ENCODE data around the gene LHFPL3.

Gene LHFPL3

DNA sequence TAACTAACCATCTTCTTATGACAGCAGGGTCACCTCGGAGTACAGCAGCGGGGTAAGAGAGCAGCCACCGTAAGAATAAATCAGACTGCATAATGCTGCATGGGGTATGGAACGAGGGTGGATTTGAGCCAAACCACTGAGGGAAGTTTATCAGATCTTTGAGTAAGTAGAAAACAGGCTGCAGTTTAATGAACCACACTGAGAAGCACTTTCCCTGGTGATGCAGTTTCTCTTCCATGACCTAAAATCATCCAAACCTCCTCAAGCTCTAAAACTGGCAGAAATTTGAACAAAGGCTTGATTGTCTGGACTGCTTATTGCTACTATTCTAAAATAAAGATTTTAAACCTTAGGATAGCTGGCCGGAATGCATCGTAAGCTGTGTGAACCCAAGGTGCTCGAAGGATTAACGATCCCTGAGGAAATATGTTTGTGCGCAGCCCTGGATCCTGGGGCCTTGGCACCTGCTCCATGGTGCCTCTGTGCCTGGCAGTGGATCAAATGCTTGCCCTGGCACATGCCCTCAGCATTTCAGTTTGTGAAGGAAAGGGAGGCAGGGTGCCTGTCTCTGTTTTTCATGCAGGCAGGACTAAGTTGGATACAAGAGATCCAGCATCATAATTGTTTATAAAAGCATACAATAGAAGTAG, 322.7 kb downstream of the LHFPL3 start:
- no peaks in the 10 kb centered on the region for H4K20me1 ChIP-seq
- no peak overlapping the region for H3K27ac ChIP-seq
- H3K9ac ChIP-seq = no peak overlapping the region
- no peak overlapping the region for H3K4me2 ChIP-seq
- no peaks in the 10 kb centered on the region for H3K27me3 ChIP-seq
- H3K4me1 ChIP-seq = peaks cover 0 to 7% (median under 1%) of the 10 kb centered on the region in 10 experiments; a peak in 8 of 20 replicates
- H3K4me3 ChIP-seq = no peak overlapping the region
- no peaks in the 10 kb centered on the region for H3K9me3 ChIP-seq (replicated peaks in 1 of 11)
- TF ChIP-seq Cebpa-rat (IDR thresholded peaks at IDR 0.05) = no peak
- no peaks in the 10 kb centered on the region for H3K36me3 ChIP-seq

DNA sequence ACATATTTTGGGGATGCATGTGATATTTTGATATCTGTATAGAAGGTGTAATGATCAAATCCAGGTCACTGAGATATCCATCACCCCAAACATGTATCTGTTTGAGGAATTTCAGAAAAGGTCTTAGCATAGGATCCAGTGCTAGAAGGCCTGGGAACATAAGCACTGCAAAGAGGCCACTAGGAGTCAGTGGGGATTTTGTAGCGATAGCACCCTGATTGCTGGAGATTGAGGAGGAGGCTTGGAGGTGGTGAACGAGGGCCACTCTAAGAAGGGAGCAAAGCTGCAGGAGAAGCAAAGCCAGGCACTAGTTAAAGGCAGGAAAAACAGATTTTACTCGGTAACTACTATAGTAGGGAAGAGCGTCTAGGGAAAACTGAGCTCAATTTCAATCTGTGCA, 324.0 kb downstream of the LHFPL3 start:
- Histone ChIP-seq H3K9me3 (replicated peaks in 1 of 11) (no peaks in the 10 kb centered on the region), H3K4me3 (no peak overlapping the region), H3K4me1 (peaks cover 0 to 7% (median 3%) of the 10 kb centered on the region in 10 experiments; a peak in 9 of 20 replicates), H3K27me3 (no peaks in the 10 kb centered on the region), H3K27ac (no peak overlapping the region), H3K36me3 (no peaks in the 10 kb centered on the region), H3K4me2 (no peak overlapping the region), H3K9ac (no peak overlapping the region), H4K20me1 (no peaks in the 10 kb centered on the region; a peak in 1 of 22 replicates)
- TF ChIP-seq Cebpa-rat (IDR thresholded peaks at IDR 0.05) = no peak

DNA sequence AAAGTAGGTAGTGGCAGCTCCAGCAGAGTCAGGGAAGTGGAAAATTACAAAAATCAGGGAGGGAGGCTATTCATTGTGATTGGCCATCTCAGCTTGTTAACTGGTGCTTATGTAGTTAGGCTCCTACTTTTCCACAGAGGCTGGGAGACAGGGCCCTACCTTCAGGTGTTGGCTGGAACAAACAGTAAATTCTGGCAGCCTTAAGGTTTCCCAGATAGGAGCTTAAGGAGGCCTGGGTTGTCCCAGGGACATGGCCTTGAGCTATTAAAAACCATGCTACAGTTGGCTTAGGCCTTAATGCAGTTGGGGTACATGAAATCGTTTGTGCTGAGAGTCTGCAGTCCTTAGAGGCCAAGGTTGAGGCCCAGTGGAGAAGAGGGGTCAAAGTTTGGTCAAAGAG, 324.5 kb downstream of the LHFPL3 start:
- H3K36me3 ChIP-seq = no peaks in the 10 kb centered on the region
- H4K20me1 ChIP-seq = no peaks in the 10 kb centered on the region; a peak in 1 of 22 replicates
- TF ChIP-seq Cebpa-rat (IDR thresholded peaks at IDR 0.05) = no peak
- H3K4me2 ChIP-seq = no peak overlapping the region
- no peak overlapping the region for H3K4me3 ChIP-seq
- H3K9me3 ChIP-seq (replicated peaks in 1 of 11) = no peaks in the 10 kb centered on the region
- no peaks in the 10 kb centered on the region for H3K27me3 ChIP-seq
- no peak overlapping the region for H3K9ac ChIP-seq
- peaks cover 0 to 7% (median 3%) of the 10 kb centered on the region in 10 experiments; a peak in 9 of 20 replicates for H3K4me1 ChIP-seq
- no peak overlapping the region for H3K27ac ChIP-seq

DNA sequence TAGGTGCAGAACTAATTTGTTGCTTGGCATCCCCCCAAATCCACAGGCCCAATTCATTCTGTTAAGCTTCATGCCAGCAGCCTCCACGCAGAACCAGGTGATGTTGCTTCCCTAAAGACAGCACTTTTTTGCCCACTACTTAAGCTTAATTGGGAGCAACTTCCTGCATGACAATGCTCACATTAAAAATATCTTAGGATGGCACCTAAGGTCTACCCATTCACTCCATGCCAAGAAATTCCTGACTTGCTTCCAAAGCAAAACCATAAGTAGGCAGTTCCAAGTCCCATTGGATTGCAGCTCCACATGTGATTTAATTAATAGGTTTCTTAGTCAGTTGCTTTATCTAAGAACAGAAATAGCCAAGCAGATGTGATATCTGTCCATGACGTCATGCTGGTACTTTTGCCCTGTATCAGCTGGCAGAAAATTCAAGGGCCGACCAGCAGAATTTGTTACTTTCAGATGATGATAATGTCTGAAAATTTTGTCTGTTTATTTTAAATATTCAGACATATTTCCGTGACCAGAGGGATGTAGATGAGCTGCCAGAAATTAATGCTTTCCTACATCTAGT, 325.5 kb downstream of the LHFPL3 start:
- Histone ChIP-seq H3K27me3 (no peaks in the 10 kb centered on the region), H3K9ac (no peak overlapping the region), H3K36me3 (no peaks in the 10 kb centered on the region), H4K20me1 (no peaks in the 10 kb centered on the region; a peak in 1 of 22 replicates), H3K4me3 (no peak overlapping the region), H3K9me3 (replicated peaks in 1 of 11) (no peaks in the 10 kb centered on the region), H3K4me1 (peaks cover 0 to 7% (median 3%) of the 10 kb centered on the region in 10 experiments; a peak in 9 of 20 replicates), H3K4me2 (no peak overlapping the region), H3K27ac (no peak overlapping the region)
- TF ChIP-seq Cebpa-rat (IDR thresholded peaks at IDR 0.05) = no peak

DNA sequence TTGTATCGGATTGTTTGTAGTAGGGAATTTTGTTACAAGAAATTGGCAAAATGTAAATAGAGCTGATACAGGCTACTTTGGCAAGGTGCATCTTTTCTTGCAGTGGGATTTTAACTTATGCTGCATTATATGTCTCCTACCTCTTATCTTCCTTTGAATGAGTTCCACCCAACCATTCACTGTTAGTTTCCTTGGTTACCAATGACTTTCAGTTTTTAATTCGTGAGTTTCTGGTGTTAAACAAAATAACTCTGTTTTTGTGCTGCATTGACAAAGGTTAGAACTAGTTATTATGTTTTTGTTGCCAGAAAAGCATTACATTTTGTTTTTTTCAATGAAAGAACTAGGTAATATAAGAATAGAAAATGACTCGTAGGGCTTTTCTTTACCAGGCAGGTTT, 327.2 kb downstream of the LHFPL3 start:
- TF ChIP-seq Cebpa-rat (IDR thresholded peaks at IDR 0.05) = no peak
- Histone ChIP-seq H3K27me3 (no peaks in the 10 kb centered on the region), H3K4me3 (no peak overlapping the region), H3K27ac (no peak overlapping the region), H3K9me3 (replicated peaks in 1 of 11) (no peaks in the 10 kb centered on the region), H3K36me3 (no peaks in the 10 kb centered on the region), H4K20me1 (no peaks in the 10 kb centered on the region; a peak in 1 of 22 replicates), H3K4me2 (no peak overlapping the region), H3K4me1 (peaks cover 0 to 6% (median 0%) of the 10 kb centered on the region in 10 experiments; a peak in 5 of 20 replicates), H3K9ac (no peak overlapping the region)

DNA sequence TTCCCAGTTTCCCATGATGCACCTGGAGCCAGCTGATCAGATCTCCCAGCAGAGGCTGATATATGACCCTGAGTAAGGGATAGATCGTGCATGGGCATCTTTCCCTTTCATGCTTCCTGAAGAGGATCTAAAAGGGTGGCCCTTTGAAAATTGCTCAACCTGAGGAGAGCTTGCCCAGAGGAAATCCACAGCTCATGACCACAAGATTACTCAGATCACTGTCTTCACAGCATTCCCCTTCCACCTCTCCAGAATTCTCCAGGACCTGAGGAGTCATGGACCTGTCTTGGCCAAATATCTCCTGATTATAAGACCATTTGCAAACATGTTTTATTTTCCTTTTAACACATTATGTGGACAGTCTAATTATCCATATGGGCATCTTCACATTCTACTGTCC, 328.1 kb downstream of the LHFPL3 start:
- no peaks in the 10 kb centered on the region for H3K36me3 ChIP-seq
- H3K4me2 ChIP-seq = peak overlapping the region in 4 of 11 experiments; percentile 9 to 37 (median 24); a peak in 5 of 22 replicates
- H3K27me3 ChIP-seq = no peaks in the 10 kb centered on the region
- H3K4me3 ChIP-seq = no peak overlapping the region
- H3K4me1 ChIP-seq = peaks cover 0 to 6% (median 0%) of the 10 kb centered on the region in 10 experiments; a peak in 5 of 20 replicates
- no peaks in the 10 kb centered on the region; a peak in 1 of 22 replicates for H4K20me1 ChIP-seq
- no peak overlapping the region for H3K9ac ChIP-seq
- TF ChIP-seq Cebpa-rat (IDR thresholded peaks at IDR 0.05) = no peak
- H3K27ac ChIP-seq = no peak overlapping the region
- no peaks in the 10 kb centered on the region for H3K9me3 ChIP-seq (replicated peaks in 1 of 11)

DNA sequence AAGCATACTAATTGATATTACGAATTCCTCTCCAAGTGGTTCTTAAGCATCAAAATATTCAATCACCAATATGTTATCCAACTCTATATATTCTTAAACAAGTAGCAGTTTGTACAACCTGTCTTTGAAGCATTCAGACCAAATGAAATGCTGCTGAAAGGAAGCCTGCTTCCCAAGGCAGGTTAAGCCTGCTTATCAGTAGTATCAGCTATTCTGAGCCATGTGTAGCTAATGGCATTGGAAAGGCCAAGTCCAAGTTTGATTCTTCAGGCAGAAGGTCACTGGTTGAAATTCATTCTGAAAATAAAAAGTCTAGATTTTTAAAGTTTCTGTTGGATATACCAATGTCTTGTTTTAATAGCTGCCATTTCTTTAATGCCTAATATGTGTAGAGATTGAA, 328.7 kb downstream of the LHFPL3 start:
- no peak for TF ChIP-seq Cebpa-rat (IDR thresholded peaks at IDR 0.05)
- no peaks in the 10 kb centered on the region for H3K9me3 ChIP-seq (replicated peaks in 1 of 11)
- no peak overlapping the region for H3K9ac ChIP-seq
- no peak overlapping the region for H3K4me2 ChIP-seq
- no peaks in the 10 kb centered on the region; a peak in 1 of 22 replicates for H4K20me1 ChIP-seq
- no peak overlapping the region for H3K27ac ChIP-seq
- H3K4me1 ChIP-seq = peaks cover 0 to 7% (median 0%) of the 10 kb centered on the region in 10 experiments; a peak in 5 of 20 replicates
- H3K4me3 ChIP-seq = no peak overlapping the region
- H3K27me3 ChIP-seq = no peaks in the 10 kb centered on the region
- no peaks in the 10 kb centered on the region for H3K36me3 ChIP-seq

DNA sequence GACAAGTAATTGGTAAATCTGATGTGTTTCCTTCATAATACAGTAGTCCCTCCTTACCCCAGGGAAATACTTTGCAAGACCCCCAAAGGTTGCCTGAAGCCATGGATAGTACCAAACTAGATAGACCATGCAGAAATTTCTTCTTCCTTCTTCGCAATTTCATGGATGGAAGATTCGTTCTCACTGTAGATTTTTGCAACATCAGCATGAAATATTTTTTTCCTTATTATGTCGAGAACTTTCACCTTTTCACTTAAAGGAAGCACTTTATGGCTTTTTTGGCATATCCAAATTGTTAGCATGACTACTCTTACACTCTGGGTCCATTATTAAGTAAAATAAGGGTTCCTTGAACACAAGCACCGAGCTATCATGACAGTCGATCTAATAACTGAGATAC, 333.2 kb downstream of the LHFPL3 start:
- Histone ChIP-seq H3K36me3 (no peaks in the 10 kb centered on the region), H3K4me3 (no peak overlapping the region), H3K4me1 (peaks cover 0 to 9% (median 0%) of the 10 kb centered on the region in 10 experiments; a peak in 5 of 20 replicates), H4K20me1 (no peaks in the 10 kb centered on the region; a peak in 1 of 22 replicates), H3K4me2 (no peak overlapping the region), H3K9me3 (replicated peaks in 1 of 11) (no peaks in the 10 kb centered on the region), H3K27ac (no peak overlapping the region), H3K9ac (no peak overlapping the region), H3K27me3 (no peaks in the 10 kb centered on the region)
- TF ChIP-seq Cebpa-rat (IDR thresholded peaks at IDR 0.05) = no peak

DNA sequence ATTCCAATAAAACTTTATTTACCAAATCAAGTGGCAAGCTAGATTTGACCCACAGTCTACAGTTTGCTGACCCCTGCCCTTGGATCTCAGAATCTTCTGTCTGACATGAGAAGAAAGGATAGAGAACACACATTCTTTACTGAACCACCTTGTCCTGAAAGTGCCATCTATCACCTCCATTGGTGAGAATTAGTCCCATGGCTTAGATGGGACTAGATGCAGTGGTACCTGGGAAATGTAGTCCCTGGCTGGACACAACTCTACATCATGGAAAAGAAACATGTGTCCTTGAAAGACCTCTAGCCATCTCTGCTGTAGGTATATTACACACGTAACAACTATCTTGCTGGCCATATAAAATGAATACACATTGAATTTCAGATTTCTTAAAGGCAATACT, 336.2 kb downstream of the LHFPL3 start:
- Histone ChIP-seq H3K4me1 (peaks cover 0 to 9% (median 0%) of the 10 kb centered on the region in 10 experiments; a peak in 4 of 20 replicates), H3K27ac (no peak overlapping the region), H3K27me3 (no peaks in the 10 kb centered on the region), H3K9me3 (replicated peaks in 1 of 11) (no peaks in the 10 kb centered on the region), H4K20me1 (no peaks in the 10 kb centered on the region), H3K4me2 (no peak overlapping the region), H3K9ac (no peak overlapping the region), H3K4me3 (no peak overlapping the region), H3K36me3 (no peaks in the 10 kb centered on the region)
- no peak for TF ChIP-seq Cebpa-rat (IDR thresholded peaks at IDR 0.05)
